ENCODE results near the gene ATP4A.
"Not testable (repeated sequence)": the region's sequence is repeated elsewhere in the genome, so short reads cannot be mapped to it uniquely, and the experiment has no call there.

The ATP4A gene

DNA sequence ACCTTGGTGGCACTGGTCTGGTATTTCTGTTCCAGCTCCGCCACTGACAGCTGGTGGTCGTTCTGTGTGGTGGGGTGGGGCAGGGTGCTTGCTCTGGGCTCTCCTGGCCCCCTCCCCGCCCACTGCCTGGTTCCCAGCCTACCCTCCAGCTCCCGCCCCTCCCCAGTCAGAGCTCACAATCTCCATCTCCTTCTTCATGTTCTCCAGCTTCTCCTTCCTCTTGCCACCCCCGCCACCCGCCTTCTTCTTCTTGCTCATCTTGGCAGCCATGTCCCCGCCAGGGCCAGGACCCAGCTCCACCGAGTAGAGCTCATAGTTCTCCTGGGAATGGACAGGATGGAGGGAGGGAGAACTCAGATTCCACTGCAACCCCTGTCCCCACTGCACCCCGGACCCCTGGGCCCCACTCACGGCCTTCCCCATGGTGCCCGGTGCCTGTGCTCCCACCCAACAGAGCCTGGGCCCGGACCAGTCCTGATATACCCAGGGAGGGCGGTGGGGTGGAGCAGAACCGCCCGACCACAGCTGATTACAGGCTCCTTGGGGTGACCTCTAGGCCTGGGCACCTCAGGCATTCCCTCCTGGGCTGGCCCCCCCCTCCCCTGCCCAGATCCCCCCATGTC is at the start of gene ATP4A:
TSS of gene ATP4A (minus strand) at position 452 of the 623 bp plus-strand sequence. CDS start at position 423, 29 bp downstream.
- no peak for DNase-seq

DNA sequence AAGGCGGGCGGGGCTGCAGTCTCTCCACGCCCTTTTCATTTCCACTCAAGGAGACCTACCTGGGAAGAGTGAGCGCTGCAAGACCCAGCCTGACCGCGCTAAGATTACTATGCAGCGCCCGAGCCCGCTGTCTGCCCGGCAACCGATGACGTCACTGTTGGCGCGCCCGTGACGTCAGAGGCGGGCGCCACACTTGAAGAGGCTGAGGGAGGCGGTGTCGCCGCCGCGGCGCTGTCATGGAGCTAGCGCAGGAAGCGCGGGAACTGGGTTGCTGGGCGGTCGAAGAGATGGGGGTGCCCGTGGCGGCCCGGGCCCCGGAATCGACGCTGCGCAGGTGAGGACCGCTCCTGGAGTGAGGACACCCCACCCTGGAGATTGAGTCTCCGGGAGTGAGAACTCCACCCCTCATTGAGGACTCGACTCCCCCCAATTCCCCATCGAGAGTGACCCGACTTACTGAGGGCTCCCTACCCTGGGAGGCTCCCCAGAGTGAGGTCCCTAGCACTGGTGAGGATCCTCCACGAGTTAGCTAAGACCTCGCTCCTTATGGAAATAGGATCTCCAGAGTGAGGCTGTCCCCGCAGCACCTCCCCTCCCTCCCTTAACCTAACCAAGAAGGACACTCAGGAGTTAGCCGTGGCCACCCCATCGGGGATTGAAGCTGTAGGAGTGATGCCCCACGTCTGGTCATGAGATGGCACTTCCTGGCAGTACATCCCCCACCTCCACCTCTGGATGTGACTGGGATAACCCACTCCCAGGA is 49.3 kb upstream of the ATP4A start, which contains the start of gene HAUS5:
TSS of gene HAUS5 (plus strand) at position 177 of the 763 bp plus-strand sequence. CDS start at position 237, 60 bp downstream.
- DNase-seq: peak; percentile 88 to 91

DNA sequence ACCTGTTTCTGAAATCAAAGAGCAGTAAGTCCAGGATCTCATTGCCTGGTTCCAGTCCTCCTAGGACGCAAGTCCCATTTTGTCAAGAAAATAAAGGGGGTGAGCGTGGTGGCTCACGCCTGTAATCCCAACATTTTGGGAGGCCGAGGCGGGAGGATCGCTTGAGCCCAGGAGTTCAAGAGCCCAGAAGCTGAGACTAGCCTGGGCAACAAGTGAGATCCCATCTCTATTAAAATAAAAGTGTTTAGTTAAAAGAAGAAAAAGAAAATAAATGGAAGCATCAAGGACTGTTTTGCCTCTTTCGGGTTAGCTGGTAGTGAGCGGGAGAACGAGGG is 48.7 kb upstream of the ATP4A start:
- no peak for DNase-seq

DNA sequence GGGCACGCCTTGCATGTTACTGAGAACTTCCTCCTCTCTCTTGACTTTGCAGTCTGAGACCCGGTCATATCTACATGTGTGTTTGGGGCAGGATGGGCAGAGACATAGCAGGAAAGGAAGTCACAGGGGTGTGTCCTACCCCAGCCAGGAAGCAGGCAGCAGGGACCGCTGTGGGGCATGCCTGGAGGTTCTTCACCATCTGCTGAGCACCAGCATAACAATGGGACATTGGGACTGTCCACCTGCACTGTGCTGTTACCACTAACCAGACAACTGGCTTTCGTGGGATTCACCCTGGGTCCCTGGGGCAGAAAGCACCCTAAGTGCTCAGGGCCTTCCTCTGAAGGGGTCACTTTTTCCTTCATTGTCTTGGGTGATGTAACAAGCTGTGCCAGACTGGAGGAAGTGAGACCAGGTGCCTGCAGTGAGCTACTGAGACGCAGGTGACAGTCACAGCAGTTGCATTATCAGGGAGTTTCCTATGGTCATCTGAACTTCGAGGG is 46.4 kb upstream of the ATP4A start:
- DNase-seq: no peak

DNA sequence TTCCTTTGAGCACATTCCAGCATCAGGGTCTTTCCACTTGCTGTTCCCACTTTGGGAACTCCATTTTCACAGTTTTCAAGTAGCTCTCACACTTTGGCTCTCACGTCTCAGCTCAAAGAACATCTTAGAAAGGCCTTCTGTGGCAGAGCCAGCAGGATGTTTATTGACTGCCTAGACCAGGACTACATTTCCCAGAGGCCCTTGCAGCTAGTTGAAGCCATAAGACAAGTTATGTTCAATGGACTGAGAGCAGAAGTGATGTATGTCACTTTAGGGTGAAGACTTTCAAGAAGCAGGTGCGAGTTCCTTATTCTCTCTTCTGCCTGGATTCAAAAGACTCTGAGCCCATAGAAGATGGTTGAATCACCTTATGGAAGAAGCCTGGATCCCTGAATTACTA is 44.8 kb upstream of the ATP4A start:
- DNase-seq: no peak

DNA sequence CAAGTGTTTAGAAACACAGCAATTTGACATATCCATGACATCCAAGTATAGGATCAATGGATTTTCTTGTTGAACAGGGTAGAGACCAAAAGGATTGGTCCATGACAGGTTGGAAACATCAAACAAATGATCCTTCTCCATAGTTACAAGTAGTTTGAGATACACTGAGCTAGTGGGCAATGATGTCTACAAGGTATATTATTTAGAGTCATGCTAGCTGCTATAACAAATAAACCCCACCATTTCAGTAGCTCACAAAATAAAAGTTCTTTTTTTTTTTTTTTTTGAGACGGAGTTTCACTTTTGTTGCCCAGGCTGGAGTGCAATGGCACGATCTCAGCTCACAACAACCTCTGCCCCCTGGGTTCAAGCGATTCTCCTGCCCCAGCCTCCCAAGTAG is 44.2 kb upstream of the ATP4A start:
- no peak for DNase-seq

DNA sequence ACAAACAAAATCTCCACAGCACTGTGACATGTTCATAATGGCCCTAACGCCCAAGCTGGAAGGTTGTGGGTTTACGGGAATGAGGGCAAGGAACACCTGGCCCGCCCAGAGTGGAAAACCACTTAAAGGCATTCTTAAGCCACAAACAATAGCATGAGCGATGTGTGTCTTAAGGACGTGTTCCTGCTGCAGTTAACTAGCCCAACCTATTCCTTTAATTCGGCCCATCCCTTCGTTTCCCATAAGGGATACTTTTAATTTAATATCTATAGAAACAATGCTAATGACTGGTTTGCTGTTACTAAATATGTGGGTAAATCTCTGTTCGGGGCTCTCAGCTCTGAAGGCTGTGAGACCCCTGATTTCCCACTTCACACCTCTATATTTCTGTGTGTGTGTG is 43.7 kb upstream of the ATP4A start:
- DNase-seq: not testable (repeated sequence)

DNA sequence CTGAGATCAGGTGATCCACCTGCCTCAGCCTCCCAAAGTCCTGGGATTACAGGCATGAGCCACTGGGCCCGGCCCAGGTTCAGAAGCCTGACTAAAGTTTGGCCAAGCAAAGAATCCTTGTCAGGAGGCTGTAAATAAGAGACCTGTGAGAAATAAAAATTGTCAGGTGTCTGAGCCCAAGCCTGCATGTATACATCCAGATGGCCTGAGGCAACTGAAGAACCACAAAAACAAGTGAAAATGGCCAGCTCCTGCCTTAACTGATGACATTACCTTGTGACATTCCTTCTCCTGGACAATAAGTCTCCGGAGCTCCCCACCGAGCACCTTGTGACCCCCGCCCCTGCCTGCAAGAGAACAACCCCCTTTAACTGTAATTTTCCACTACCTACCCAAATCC is 41.0 kb upstream of the ATP4A start:
- not testable (repeated sequence) for DNase-seq

DNA sequence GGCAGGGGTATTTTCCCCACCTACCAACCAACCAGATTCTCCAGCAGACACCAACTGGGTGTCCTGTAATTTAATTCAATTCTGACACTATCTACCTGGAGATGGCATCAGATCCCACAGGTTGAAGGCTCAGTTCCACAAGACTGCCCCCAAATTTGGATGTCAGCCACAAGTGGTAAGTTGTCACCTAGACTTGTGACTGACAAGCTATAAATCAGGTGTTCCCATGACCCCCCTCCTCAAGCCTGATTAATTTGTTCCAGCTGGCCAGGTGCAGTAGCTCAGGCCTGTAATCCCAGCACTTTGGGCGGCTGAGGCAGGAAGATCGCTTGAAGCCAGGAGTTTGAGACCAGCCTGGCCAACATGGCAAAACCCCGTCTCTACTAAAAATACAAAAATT is 38.5 kb upstream of the ATP4A start:
- no peak for DNase-seq

DNA sequence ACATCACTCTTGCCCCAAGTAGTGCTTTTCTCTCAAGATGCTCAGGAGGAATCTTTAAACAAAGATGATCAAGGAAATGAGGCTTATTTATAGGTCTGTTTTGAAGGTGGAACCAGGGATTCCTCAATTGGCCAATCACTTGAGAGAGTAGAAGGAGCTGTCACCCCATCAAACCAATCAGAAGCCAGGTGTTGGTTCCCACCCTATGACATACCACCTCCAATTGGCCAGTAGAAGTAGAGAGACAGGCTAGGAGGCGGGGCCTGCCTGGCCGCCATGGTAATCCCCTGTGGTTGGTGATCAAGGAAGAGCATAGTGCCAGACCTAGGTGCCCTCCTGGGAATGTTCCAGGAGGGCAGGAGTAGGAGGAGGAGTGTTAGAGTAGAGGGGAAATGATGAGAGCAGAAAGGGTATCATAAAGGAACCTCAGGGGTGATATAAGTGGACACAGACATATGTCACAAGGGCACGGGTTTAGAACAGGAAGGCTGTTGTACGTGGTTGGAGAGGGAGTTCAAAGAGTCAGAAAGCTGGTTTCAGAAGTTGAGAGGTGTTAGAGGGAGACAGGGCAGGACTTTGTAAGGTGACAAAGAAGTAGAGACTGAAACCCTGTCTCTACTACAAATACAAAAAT is 33.0 kb upstream of the ATP4A start:
- no peak for DNase-seq

DNA sequence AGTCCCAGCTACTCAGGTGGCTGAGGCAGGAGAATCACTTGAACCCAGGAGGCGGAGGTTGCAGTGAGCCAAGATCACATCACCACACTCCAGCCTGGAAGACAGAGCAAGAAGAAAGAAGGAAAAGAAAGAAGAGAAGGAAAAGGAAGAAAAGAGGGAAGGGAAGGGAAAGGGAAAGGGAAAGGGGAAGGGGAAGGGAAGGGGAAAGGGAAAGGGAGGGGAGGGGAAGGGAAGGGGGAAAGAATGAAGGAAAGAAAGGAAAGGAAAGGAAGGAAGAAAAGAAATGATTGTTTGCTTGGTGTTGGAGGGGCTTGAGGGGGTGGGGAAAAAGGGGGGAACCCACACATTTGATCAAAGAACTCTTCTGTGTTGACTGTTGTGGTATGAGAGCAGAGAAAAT is 32.5 kb upstream of the ATP4A start:
- DNase-seq: no peak

DNA sequence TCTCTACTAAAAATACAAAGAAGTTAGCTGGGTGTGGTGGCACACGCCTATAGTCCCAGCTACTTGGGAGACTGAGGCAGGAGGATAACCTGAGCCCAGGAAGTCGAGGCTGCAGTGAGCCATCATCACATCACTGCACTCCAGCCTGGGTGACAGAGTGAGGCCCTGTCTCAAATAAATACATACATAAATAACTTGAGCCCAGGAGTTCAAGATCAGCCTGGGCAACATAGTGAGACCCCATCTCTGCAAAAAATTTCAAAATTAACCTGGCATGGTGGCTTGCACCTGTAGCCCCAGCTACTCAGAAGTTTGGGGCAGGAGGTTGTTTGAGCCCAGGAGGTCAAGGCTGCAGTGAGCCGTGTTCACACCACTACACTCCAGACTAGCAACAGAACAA is 31.6 kb upstream of the ATP4A start:
- DNase-seq: not testable (repeated sequence)

DNA sequence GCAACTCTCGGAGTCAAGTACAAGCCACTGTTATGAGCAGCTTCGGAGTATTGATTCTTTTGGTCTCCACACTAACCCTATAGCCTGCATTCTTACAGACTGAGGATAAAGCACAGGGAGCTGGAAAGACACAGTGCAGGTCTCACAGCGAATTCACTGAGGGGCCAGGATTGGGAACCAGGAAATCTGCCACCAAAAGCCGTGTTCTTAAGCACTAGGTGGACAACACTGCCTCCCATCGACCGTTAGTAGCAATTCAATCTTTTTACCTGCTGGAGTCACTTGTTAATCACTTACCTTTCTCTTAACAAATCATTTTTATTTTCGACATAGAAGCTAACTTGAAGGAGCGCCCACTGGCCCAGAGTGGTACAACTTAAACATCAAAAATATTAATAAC is 28.8 kb upstream of the ATP4A start:
- peak in 1 of 2 donors; percentile 44 for DNase-seq

DNA sequence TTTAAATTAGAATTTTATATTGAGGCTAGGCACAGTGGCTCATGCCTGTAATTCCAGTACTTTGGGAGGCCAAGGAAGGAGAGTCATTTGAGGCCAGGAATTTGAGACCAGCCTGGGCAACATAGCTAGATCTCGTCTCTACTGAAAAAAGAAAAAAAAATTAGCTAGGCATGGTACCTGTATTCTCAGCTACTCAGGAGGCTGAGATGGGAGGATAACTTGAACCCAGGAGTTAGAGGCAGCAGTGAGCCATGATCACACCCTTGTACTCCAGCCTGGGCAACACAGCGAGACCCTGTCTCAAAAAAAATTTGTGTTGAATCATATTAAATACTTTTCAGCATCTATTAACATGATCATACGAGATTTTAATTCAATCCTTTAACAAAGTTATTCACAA is 27.4 kb upstream of the ATP4A start:
- DNase-seq: no peak

DNA sequence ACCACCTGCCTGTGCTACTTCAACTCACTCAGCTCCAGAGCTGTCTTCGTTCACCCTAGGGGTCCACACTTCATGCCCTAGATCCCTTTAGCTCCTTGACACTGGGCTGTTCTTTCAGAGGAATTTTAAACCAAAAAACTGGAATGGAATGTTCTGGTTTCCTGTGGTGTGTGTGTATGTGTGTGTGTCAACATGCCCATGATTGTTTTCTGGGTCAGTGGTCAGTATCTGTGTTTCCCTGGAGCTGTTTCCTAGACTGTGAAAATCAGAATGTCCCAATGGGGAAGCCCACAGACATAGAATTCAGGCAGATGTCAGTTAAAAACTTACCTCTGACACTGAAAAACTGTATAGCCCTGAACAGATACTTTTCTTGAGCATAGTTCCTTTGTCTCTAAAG is 23.9 kb upstream of the ATP4A start:
- DNase-seq: no peak

DNA sequence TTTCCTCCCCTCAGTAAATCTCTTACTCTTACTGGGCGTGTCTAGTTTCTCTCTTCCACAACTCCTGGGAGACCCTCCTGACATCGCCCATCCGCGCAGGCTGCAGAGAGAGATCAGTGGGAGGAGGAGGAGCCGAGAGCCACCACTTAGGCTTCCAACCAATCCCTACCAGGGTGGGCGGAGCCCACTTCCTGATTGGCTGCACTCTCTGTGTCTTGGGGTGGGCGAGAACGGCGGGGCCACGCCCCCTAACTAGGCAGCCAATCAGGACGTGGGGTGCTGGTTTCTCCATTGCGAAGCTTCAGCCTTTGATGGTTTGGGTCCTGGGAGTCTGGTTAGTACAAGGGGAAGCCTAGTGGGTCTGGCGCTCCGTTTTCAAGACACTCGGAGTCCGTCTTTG is 22.4 kb upstream of the ATP4A start, which contains the start of gene PMIS2:
TSS of gene PMIS2 (plus strand) at position 326 of the 400 bp plus-strand sequence. CDS start 87 bp downstream, outside the sequence.
- DNase-seq: no peak

DNA sequence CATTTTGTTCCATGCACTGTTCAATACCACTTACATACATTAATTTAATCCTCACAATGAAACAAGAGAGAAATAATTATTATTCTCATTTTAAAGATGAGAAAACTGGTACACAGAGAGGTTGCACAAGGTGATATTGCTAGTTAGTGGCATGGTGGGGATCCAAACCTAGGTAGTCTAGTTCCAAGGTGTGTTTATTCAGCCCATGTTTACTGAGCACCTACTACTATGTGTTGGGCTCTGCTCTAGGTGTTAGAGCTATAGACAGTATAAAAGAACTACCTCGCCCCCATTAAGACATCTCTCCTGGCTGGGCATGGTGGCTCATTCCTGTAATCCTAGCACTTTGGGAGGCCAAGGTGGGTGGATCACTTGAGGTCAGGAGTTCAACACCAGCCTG is 19.3 kb upstream of the ATP4A start:
- no peak for DNase-seq

DNA sequence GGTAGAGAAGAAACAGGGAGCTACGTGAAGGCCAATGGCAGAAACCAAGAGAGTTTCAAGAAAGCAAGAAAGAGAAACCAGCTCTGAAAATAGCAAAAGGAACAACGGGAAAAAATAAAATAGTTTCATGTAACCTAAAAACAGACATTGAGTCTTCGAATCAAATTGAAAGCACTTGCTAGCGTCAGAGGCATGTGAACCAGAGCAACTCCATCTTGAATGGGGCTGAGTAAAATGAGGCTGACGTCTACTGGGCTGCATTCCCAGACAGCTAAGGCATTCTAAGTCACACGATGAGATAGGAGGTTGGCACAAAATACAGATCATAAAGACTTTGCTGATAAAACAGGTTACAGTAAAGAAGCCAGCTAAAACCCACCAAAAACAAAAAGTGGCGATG is 15.2 kb upstream of the ATP4A start:
- DNase-seq: no peak

DNA sequence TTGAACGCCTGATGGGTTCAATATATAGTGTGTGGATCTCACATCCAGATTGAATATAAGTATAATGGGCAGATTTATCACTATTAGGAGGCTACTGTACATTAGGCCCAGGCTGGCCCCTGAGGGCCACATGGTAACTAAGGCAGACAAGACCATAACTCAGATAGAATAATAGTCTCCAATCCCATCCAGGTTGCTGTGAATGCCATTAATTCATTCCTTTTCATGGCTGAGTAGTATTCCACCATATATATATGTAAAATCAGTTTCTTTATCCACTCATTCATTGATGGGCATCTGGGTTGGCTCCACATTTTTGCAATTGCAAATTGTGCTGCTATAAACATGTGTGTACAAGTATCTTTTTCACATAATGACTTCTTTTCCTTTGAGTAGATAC is 14.5 kb upstream of the ATP4A start:
- DNase-seq: no peak

DNA sequence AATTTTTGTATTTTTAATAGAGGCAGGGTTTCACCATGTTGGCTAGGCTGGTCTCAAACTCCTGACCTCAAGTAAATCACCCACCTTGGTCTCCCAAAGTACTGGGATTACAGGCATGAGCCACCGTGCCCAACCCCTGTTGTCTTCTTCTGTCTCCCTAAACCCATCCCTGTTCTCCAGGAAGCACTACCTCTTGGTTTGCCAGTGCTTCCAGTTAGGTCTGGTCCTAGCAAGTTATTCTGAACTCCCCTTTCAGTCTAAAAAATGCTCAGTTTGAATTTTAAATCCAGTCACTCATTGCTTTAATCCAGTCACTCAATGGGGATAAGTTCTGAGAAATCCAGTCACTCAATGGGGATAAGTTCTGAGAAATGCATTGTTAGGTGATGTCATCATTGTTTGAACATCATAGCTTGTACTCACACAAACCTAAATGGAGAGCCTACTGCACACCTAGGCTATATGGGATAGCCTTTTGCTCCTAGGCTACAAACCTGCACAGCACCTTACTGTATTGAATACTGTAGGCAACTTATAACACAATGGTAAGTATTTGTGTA is 8.0 kb upstream of the ATP4A start:
- DNase-seq: no peak

DNA sequence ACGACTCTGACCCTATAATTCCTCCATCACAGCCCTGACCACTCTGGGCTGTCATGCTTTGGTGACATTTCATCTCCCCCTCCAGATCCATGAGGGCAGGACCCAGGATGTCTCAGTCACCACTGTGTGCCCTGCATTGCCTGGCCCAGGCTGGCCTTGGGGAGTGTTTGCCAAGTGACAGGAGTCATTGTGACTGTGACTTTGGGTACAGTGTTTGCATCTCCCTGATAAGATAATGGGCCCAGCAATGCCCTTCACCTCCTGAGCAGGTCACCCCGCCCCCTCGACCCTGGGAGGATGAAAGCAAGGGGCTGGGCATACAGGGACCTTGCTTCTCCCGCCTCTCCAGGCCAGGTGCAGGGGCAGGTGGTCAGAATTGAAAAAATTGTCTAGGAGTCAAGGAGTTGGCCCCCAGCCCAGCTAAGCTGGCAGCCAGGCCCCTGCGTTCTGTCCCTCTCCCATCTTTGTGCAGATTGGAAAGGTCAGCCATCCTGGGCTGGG is 5.9 kb upstream of the ATP4A start:
- DNase-seq: no peak

DNA sequence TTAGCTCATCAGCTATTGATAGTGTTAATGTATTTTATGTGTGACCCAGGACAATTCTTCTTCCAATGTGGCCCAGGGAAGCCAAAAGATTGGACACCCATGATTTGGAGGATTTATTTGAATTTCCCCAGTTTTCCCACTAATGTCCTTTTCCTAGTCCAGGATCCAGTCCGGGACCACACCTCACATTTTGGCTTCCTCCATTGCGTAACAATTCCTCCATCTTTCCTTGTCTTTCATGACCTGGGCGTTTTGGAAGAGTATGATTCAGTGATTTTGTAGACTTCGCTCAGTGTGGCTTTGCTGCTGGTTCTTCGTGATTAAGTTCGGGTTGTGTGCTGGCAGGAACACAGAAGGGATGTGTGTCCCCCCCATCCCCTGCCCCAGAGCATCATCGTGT is 3.3 kb upstream of the ATP4A start:
- no peak for DNase-seq

Data from bone marrow (tissue), 2 donors.